GM19239 (cell line): ENCODE data around the gene C1orf50.
"Not testable (repeated sequence)": the region's sequence is repeated elsewhere in the genome, so short reads cannot be mapped to it uniquely, and the experiment has no call there.

ENCODE experiments used
- DNase-seq: peaks from one replicate; pipeline ENCODE4 v3.0.0; 2011; ENCODE audit warnings: low spot score; ENCODE audit not compliant: insufficient read length
- FAIRE-seq: peaks from 2 replicates; lab custom pipeline; 2011; peaks lifted over from hg19 to GRCh38; lab: Jason Lieb, UNC

Gene C1orf50

DNA sequence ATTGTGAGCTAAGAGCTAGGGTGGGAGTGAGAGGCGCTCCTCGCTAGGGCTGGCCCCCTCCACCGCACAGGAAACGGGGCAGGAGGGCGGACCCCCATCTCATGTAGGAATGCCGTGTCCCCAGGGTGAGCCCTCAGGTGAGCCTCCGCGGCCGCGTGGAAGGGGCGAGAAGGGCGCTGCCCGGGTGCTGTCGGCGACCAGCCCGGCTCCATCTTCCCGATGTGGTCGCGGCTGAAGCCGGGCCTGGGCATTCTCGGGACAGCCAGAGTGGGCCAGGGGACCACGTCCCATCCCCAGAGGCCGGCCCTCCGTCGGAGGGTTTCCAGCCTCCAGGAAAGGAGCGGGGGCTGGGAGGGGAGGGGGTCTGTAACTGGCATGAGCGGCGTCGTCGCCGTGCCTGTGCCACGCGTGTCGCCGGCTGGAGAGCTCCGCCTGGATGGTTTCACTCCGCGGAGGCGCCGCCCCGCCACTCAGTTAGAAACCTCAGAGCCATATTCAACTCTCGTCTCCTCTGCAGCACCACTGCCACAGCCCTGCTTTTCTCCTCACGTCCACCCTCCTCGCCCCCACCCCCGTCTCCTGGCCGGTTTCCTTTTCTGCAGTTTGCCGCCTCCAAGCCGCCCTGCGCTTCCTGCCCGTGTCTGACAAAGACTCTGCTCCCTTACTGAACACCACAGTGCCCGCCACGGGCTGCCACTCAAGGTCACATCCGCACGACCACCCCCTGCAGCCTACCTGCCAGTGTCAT lies 18.1 kb downstream of the C1orf50 start, which contains the start of gene TMEM269:
Gene TMEM269, plus strand, starts transcription at position 46 of the 748 bp plus-strand sequence. CDS start 4,903 bp downstream, outside the sequence.
- peak; percentile 30 for DNase-seq
- FAIRE-seq: no peak

DNA sequence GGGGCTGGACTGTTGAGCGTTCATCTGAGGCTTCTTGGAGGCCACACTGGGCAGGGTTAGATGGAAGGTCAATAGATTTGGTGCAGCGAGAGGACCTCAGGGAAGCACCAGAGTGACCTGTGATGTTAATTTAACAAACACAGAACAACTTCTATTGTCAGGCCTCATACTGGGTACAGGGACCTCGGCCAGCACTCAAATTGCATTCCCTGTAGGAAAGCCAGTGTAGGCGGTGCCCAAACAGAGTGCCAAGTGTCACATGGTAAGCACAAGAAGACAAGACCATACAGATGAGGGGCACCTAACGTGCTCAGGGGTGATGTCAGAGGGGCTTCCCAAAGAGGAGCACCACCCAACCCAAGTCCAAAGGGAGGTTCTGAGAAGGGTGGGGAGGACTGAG lies 19.0 kb downstream of the C1orf50 start:
- DNase-seq (no peak), FAIRE-seq (no peak)

DNA sequence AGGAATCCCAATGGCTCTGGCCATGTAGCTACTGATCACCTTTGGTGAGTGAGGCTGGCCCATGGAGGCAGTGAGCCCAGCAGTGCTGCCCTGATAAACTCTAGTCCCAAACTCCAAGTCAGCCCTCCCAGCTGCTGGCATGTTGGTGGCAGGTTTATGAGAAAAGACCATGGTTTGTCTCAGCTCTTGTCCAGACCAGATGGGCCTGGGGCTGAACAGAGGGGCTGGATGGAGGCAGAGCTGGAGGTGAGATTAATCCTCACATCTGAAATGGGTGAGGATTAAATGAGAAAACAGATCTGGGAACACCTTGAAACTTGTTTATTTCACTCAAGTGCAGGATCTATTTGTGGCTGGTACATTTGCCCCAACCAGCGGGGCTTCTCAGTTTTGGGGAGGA lies 21.0 kb downstream of the C1orf50 start:
- DNase-seq: no peak
- no peak for FAIRE-seq

DNA sequence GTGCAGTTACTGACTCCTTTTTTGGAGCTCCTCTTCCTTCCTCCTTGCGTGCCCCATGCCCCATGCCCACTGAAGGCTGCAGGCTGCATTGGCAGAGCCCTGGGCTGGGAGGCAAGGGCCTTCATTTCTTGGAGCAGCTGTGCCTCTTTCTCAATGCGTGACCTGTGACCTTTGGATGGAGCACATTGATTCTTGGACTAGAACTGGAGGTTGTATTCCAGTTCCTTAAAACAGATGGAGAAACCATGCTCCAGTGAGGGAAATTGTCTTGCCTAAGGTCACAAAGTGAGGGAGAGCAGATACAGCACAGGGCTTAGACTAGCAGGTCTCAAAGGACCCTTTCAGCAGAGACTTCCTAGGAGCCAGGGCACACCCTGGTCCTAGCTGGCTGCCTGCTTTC lies 26.8 kb downstream of the C1orf50 start:
- DNase-seq (no peak), FAIRE-seq (no peak)

DNA sequence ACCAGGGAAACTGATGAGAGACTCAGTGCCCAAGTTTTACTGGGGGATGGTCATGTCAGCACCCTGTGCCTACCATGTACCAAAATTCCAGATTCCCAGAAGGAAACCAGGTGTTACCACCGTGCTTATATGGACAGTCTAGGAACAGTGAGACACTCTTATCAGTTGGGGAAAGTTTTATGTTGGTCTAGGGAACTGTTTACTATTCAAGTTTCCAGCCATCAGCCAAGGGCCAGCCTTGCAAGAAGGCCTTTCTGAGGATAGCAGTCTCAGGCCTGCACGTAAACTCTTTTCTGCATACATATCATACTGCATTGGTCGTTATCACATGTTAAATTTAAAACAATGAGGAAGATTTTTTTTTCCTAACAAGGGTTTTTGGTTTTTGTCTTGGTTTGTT lies 30.4 kb downstream of the C1orf50 start:
- DNase-seq (no peak), FAIRE-seq (no peak)

DNA sequence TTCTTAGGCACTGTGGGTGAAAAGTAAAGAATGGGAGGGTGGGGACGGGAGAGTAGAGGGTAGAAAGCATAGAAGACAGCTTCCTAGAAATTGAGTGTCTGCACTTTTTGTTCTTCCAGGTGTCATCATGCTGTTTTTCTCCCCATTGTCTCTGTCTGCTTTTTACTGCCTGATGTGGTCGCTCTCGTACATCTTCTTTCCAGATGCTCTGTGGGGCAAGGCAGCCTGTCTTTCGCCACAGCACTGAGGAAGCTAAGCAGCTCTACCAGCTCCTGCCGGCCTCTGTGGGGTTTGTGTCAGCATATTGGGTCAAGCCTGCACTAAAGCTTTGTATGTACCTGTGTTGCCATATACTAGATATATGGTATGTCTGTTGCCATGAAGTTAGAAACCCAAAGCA lies 30.9 kb downstream of the C1orf50 start:
- FAIRE-seq: no peak

DNA sequence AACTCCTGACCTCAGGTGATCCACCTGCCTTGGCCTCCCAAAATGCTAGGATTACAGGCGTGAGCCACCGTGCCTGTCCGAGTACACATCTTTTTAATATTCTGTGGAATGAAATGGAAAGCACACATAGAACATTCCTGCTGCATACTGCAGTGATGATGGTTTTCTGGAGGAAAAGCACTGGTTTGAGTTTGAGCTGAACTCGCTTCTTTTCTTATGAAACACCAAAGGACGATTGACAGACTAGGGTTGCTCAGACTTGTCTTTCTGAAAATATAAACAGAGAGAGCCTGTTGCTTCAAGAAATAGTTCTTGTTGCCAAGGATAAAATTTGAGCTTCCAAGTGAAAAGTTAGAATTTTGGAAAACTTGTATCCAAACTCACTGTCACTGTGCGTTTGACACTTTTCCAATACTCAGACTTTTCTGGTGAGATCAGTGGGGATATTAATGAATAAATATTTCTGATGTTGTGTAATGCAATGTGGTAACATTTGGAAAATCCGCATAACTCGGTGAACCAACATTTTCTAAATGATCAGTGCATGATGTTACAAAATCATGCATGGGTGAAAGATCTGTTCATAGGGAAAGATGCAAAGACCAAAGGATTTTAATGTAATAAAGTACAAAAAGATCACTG lies 34.9 kb downstream of the C1orf50 start:
- DNase-seq: no peak

More for the DNA sequence above, 30.9 kb downstream of the C1orf50 start:
- no peak for DNase-seq

DNA sequence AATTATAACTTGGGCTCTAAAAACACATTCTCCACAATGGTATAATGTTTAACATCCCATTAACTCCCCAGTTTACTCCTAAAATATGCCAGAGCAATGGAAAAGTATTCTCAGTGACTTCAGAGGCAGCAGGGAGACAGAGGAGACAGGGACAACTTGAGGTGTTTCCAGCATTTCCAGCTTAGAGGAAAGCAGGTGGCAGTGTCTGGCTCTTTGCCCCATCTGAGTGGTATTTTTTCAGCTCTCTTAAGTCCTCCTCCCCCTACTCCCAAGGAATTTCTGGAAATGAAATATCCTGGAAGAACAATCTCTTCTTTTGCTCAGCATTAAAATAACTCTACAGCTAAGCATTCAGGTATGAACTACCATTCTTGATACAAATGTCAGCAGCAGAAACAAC lies 39.1 kb downstream of the C1orf50 start:
- FAIRE-seq: no peak
- DNase-seq: no peak

More for the DNA sequence above, 34.9 kb downstream of the C1orf50 start:
- FAIRE-seq: no peak

DNA sequence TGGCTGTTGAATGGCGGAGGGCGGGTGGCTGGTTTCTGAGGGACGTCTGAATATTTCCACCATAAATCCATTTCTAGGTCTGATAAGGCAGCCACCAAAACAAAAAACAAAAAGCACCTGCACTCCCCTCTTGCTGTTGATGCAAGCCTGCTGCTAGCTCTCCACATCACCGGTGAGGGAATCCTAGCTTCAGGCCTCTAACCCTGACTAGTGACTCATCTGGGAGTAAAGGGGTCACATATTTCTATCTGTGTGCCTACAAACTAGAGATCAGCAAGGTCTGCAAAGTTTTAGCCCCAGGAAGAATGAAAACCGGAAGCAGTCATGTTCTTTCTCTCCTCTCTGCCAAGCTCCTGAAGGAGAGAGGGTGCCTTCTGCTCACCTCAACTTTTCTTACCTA lies 39.5 kb downstream of the C1orf50 start:
- DNase-seq (no peak), FAIRE-seq (no peak)

DNA sequence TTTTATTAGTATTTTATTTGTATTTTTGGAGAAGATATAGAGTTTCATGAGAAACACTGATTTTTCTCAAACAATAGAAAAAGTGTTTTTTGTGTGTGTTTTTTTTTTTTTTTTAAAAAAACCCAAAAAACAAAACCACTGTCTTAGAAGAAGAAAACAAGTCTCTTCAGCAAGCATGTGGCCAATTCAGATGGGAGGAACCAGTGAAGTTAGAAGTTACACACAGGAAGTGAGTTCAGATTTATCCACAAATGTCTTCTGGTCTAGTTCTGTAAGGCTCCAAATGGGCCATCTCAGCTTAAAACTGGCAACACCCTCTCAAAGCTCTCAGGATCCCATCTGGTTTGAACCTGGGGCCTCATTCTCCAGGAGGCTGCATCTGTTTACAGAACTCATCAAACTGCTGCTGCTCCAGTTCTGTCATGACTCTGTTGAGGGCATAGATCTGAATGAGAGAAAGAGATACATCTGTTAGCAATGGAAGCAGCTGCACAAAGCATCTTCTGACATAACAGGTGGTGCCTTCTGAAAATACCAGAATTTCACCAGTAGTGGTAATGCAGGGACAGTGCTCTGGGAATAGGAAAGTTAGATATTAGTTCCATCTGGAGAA lies 40.1 kb downstream of the C1orf50 start:
- DNase-seq (no peak), FAIRE-seq (no peak)

DNA sequence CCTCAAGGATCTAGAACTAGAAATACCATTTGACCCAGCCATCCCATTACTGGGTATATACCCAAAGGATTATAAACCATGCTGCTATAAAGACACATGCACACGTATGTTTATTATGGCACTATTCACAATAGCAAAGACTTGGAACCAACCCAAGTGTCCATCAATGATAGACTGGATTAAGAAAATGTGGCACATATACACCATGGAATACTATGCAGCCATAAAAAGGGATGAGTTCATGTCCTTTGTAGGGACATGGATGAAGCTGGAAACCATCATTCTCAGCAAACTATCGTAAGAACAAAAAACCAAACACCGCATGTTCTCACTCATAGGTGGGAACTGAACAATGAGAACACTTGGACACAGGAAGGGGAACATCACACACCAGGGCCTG lies 47.8 kb downstream of the C1orf50 start:
- not testable (repeated sequence) for FAIRE-seq

DNA sequence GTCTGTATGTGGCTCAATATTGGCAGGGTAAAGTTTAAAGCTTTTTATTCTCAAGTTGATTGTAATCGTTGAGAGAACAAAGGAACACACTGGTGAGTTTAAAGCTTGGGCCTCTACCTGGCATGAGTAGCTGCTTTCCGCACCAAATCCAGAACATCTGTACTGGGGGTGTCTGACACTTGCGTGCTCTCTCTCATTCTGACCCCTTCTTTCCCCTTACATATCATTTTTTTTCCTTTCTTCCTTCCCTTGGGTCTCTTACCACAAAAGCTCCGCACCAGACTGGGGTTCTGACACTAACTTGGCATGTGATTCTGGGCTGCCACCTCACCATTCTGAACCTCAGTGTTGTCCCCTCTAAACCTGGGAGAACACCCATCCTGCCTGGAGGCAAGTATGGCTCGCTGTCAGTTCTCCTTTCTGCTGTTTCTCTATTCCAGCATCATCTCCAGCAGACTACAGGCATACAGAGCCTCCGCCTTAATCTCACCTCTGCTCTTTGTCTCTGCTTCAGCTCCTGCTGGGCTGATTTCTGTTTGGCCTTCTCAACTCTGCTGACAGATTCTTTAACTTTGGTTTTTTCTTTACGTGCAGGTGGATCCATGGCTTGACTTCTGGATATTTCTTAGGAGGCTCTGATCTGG lies 49.0 kb downstream of the C1orf50 start:
- FAIRE-seq (no peak), DNase-seq (no peak)

More for the DNA sequence above, 47.8 kb downstream of the C1orf50 start:
- not testable (repeated sequence) for DNase-seq

DNA sequence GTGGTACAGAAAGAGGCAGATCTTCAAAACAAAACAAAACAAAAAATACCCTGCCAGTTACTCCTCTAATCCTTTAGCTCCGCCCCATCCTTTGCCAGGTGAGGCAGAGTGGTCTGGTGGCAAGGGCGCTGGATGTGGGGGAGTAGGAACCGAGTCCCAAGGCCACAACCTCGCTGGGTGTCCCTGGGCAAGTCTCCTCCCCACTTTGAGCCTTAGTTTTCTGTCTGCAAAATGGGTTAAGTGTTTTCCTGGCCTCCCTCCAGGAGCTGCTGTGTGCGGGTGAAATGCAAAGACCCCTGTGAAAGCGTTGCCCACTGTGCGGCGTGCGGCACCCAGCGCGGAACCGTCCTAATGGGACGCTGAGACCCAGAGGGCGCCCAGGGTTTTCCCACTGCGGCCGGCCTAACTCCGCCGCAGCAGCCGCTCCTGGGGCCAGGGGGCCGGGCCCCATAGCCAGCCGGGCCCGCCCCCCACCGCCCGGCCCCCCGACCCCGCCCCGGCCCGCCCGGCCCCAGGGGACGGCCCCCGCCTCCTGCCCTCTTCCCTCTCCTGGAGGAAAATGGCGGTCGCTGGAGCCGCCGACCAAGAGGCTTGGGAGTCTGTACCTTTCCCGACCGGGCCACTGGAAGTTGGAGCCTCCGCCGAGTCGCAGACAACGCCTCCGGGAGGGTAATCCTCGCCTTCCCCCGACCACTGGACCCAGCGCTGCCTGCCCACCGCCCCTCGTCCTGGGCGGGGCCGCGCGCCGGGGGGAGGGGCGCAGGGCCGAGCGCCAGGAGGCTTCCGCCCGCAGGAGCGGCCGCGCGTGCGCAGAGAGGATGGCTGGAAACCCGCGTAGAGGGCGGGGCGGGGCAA lies 49.8 kb downstream of the C1orf50 start, which contains the start of the genes ERMAP and SVBP:
Gene ERMAP, plus strand, starts transcription at position 538 of the 855 bp plus-strand sequence. CDS start 13,327 bp downstream, outside the sequence.
Gene SVBP, minus strand, starts transcription at position 813 of the 855 bp plus-strand sequence. CDS start 853 bp downstream, outside the sequence.
- peak; percentile 88 for FAIRE-seq

DNA sequence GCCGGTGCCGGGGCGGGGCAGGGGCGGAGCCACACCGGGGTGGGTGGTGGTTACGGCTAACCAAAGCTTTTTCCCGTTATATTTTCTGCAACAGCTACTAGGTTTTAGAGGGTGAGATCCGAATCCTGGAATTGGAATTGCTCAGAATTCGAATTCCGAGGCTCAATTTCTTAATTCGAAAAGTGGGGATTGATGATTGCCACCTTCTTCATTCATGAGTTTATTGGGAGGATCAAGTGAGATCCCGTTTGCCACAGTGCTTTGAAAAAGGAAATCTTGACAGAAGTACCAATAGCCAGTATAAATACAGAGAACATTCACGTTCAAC lies 50.4 kb downstream of the C1orf50 start:
- DNase-seq (peak; percentile 92), FAIRE-seq (no peak)

More for the DNA sequence above, 49.8 kb downstream of the C1orf50 start, which contains the start of the genes ERMAP and SVBP:
- peak; percentile 72 for DNase-seq

DNA sequence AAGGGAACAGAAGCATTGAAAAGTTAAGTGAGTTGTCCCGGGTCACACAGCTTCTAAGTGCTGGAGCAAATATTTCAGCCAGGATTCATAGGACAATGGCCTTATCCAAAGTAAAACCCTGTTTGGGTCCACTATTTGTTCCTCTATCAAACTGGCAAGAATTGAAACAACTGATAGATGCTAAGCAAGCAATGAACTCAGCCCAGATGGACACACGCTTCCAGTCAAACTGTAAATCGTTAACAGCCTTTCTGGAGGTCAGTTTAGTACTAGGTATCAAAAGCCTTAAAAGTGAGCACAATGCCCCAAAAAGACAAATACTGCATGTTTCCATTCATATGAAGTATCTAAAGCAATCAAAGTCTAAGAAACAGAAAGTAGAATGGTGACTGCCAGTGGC lies 50.9 kb downstream of the C1orf50 start:
- DNase-seq (no peak), FAIRE-seq (no peak)

DNA sequence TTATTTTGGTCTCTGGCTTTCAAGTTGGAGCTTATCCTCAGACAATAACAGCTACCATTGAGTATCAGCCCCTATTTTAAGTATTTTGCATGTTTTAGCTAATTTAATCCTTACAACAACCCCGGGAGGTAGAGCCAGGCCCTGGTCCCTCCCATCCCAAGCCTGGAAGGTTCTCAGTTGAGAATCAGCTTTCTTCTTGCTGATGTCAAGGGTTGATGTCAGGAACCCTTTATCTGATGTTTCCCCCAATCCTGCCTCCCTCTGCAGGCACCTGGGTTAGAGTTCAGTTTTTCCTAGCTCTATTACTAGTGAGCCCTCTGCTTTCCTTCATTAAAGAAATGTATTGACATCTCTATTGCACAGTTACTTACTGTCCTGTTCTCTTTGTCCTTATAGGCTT lies 53.8 kb downstream of the C1orf50 start:
- FAIRE-seq: no peak
- no peak for DNase-seq

DNA sequence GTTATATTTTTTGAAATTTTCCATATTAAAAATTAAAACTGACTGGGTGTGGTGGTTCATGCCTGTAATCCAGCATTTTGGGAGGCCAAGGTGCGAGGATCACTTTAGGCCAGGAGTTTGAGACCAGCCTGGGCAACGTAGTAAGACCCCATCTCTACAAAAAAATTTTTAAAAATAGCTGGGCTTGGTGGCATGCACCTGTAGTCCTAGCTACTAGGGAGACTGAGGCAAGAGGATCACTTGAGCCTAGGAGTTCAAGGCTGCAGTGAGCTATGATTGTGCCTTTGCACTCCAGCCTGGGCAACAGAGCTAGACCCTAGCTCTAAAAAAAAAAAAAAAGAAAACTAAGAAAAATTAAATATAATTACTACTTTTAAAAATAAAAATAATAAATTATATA lies 54.6 kb downstream of the C1orf50 start:
- DNase-seq (no peak), FAIRE-seq (no peak)

DNA sequence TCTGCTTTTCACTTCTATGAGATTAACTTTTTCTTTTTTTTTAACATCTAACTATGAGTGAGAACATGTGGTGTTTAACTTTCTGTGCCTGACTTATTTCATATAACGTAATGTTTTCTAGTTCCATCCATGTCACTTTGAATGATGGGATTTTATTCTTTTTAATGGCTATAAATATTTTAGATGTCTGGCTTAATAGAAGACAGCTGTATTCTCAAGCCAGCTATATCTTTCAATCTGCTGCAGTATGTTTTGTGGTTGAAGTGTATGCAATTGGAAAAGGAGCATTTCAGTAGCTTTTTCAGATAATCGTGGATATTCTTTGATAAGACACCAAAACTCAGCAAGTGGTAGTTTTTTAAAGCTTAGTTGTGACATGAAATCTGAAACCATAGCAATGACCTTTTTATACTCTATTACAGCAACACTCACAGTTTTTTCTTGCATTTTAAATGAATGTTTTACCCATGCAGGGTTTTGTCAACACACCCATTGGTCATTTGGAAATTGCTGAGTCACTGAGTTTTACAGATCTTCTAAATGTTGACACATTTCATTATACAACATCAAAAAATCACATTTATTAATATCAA lies 55.8 kb downstream of the C1orf50 start:
- FAIRE-seq (no peak), DNase-seq (no peak)

DNA sequence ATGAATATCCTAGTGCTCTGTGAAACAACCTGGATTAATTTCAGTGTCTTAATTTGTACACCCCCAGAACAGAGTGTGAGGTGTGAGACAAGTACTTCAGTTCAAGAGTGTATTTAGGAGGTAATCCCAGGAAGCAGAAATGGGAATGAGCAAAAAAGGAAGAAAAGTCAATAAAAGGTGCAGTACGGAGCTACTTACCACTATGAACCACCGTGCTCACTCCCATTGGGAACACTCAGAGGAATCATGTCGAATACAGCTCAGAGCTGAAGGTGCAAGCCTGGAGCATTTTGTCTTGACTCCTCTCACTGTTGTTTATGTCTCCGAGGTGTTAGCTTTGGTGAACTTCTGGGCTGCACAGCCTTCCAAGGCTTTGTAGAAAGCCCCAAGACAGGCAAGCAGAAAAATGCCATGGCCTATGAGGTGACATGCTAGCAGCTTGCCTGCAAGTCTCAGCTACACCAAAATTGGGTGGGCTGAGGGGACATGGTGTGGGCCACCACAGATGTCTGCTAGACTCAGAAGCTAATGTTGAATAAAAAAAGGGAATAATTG lies 57.5 kb downstream of the C1orf50 start:
- DNase-seq (no peak), FAIRE-seq (no peak)
